PFSK-1 (cell line): ENCODE measurements around the gene DCLRE1B.

Experiments used
- POLR2AphosphoS5 ChIP-seq: IDR thresholded peaks from 2 replicates; pipeline ENCODE4 v1.6.1; 2012; ENCODE audit warnings: low read depth, mild to moderate bottlenecking, control low read depth, low read length, moderate library complexity
- SIN3A ChIP-seq: IDR thresholded peaks from 2 replicates; pipeline ENCODE4 v1.6.1; 2012; ENCODE audit warnings: mild to moderate bottlenecking, low read length, moderate library complexity, borderline replicate concordance; ENCODE audit not compliant: insufficient read depth
- TAF1 ChIP-seq: IDR thresholded peaks from 2 replicates; pipeline ENCODE4 v1.6.1; 2012; ENCODE audit warnings: low read length, control low read depth, borderline replicate concordance; ENCODE audit not compliant: insufficient read depth
- TF ChIP-seq, protein P1 (sequence below), 2 experiments: IDR thresholded peaks; 2 replicates each; pipeline versions ENCODE4 v1.6.1 to v1.8.0; 2011 to 2012; ENCODE audit warnings: low read depth in 2 of 2, low read length in 2 of 2, control low read depth in 1 of 2, inconsistent platforms in 1 of 2, mild to moderate bottlenecking in 1 of 2, moderate library complexity in 1 of 2; ENCODE audit not compliant: insufficient read depth in 1 of 2

DNA sequence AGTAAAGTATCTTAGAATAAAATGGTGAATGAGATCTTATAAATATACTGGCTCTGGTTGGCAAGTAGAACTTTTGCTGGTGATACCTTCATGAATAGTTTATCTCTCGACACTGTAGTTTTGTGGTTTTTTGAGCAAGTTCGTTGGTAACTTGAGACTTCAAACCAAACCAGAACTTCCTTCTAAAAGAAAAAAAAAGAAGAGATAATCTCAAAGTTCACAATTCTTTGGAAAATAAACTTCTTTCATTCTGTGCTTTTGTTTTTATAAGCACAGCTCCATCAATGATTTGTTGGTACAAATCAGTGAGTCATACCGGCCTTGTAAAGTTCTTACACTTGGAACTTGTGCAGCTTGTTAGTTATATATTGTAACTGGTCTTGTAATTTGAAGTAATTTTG, 26.3 kb downstream of the DCLRE1B start:
- no peak for TF ChIP-seq POLR2AphosphoS5
- no peak for TF ChIP-seq SIN3A
- TF ChIP-seq, protein P1, sequence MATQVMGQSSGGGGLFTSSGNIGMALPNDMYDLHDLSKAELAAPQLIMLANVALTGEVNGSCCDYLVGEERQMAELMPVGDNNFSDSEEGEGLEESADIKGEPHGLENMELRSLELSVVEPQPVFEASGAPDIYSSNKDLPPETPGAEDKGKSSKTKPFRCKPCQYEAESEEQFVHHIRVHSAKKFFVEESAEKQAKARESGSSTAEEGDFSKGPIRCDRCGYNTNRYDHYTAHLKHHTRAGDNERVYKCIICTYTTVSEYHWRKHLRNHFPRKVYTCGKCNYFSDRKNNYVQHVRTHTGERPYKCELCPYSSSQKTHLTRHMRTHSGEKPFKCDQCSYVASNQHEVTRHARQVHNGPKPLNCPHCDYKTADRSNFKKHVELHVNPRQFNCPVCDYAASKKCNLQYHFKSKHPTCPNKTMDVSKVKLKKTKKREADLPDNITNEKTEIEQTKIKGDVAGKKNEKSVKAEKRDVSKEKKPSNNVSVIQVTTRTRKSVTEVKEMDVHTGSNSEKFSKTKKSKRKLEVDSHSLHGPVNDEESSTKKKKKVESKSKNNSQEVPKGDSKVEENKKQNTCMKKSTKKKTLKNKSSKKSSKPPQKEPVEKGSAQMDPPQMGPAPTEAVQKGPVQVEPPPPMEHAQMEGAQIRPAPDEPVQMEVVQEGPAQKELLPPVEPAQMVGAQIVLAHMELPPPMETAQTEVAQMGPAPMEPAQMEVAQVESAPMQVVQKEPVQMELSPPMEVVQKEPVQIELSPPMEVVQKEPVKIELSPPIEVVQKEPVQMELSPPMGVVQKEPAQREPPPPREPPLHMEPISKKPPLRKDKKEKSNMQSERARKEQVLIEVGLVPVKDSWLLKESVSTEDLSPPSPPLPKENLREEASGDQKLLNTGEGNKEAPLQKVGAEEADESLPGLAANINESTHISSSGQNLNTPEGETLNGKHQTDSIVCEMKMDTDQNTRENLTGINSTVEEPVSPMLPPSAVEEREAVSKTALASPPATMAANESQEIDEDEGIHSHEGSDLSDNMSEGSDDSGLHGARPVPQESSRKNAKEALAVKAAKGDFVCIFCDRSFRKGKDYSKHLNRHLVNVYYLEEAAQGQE (IDR thresholded peaks at IDR 0.05; ENCODE audit: insufficient read depth in 1 of 2, low read depth in 2 of 2, low read length in 2 of 2): no peak
- no peak for TF ChIP-seq TAF1
